Measurements from ENCODE around the gene CHPF2.

Gene CHPF2

GRCh38 chr7:151247611-151248345 lies 15.5 kb downstream of the CHPF2 start:
- DNase-seq, result no peak

GRCh38 chr7:151248346-151249033 lies 16.2 kb downstream of the CHPF2 start, which contains the start of gene SMARCD3:
TSS of gene SMARCD3 (minus strand) at chr7:151248694. CDS start at chr7:151248562, 132 bp downstream.
- no peak for DNase-seq

- DNase-seq, result peak; percentile 63
Measured at GRCh38 chr7:151249034-151249731, 16.9 kb downstream of the CHPF2 start.

GRCh38 chr7:151249732-151250072 lies 17.4 kb downstream of the CHPF2 start:
- no peak for DNase-seq

GRCh38 chr7:151250181-151251132 lies 18.2 kb downstream of the CHPF2 start:
- no peak for DNase-seq

GRCh38 chr7:151251328-151251688 lies 19.0 kb downstream of the CHPF2 start:
- DNase-seq, result no peak

- no peak for DNase-seq
Measured at GRCh38 chr7:151251689-151252560, 19.6 kb downstream of the CHPF2 start.

GRCh38 chr7:151252561-151252835 lies 20.2 kb downstream of the CHPF2 start:
- no peak for DNase-seq

GRCh38 chr7:151252961-151253711 lies 20.9 kb downstream of the CHPF2 start:
- no peak for DNase-seq

- no peak for DNase-seq
Measured at GRCh38 chr7:151254316-151254715, 22.0 kb downstream of the CHPF2 start.

GRCh38 chr7:151254851-151255250 lies 22.6 kb downstream of the CHPF2 start:
- DNase-seq, result no peak

- no peak for DNase-seq
Measured at GRCh38 chr7:151255390-151255789, 23.1 kb downstream of the CHPF2 start.

GRCh38 chr7:151256410-151257045 lies 24.2 kb downstream of the CHPF2 start:
- no peak for DNase-seq

GRCh38 chr7:151257990-151258389 lies 25.7 kb downstream of the CHPF2 start:
- DNase-seq, result no peak

GRCh38 chr7:151260471-151260870 lies 28.2 kb downstream of the CHPF2 start:
- DNase-seq, result no peak

- DNase-seq, result no peak
Measured at GRCh38 chr7:151260883-151261282, 28.6 kb downstream of the CHPF2 start.

GRCh38 chr7:151261529-151261928 lies 29.2 kb downstream of the CHPF2 start:
- DNase-seq, result no peak

- no peak for DNase-seq
Measured at GRCh38 chr7:151264615-151265014, 32.3 kb downstream of the CHPF2 start.

GRCh38 chr7:151265351-151265931 lies 33.2 kb downstream of the CHPF2 start:
- DNase-seq, result no peak

GRCh38 chr7:151269511-151269910 lies 37.2 kb downstream of the CHPF2 start:
- no peak for DNase-seq

All from inflammatory macrophage treated with lipopolysaccharide for 4 hours (primary cell).